GM23338 (cell line): ENCODE data around the gene ZNF880. TPM values are rescaled to one million over a fixed set of nuclear protein-coding genes. Genes with fewer than 3 reads are reported as not detected.

ENCODE experiments used
- EZH2phosphoT487 ChIP-seq: fragments of 200-600 bp; sonication (generic); IDR thresholded peaks from one replicate; pipeline ENCODE4 v1.8.1; 2018; ENCODE audit warnings: antibody characterized with exemption; ENCODE audit not compliant: unreplicated experiment
- polyA plus RNA-seq: library from polyadenylated mRNA; unstranded; fragments of >200 nt; fragmentation: Nextera tagmentation; extraction: Ambion mirVana; gene quantifications from 2 replicates; pipeline ENCODE4 v1.2.1, GENCODE V29; 2016
- small RNA-seq: library from RNA; depleted of rRNA; stranded (forward); fragments of <200 nt; gene quantifications from one replicate; pipeline ENCODE3, GENCODE V24; 2014; ENCODE audit warnings: low replicate concordance
- total RNA-seq: library from RNA; depleted of rRNA; stranded (reverse); fragments of >200 nt; shearing (Covaris generic); gene quantifications from 2 replicates; pipeline ENCODE4 v1.2.3, GENCODE V29; 2014; rRNA removed

ZNF880 gene
- total and polyA plus RNA-seq, 2 experiments from 2014 or later, result 49.1 to 57.4 TPM

GRCh38 chr19:52428937-52429336, 59.2 kb downstream of the ZNF880 start, which contains the start of gene ZNF534 (continued):
- no peak for TF ChIP-seq EZH2phosphoT487

Small RNAs within 50 kb of the gene (small RNA-seq; reads per million reads assigned to genes)
- not detected for gene AC010332.1

Other genes with a start within 250 kb of the ZNF880 start
- 28.3 and 28.8 TPM in 2 replicates for gene ZNF616, start 230.0 kb upstream of the ZNF880 start, total RNA-seq
- gene ZNF616, start 230.0 kb upstream of the ZNF880 start, polyA plus RNA-seq, result 10.4 and 13.3 TPM in 2 replicates
- gene ZNF836, start 198.3 kb upstream of the ZNF880 start, total RNA-seq, result 15.7 and 18.6 TPM in 2 replicates
- gene ZNF836, start 198.3 kb upstream of the ZNF880 start, polyA plus RNA-seq, result 9.8 and 11.8 TPM in 2 replicates
- gene PPP2R1A, start 179.9 kb upstream of the ZNF880 start, total RNA-seq, result 345 and 381 TPM in 2 replicates
- gene PPP2R1A, start 179.9 kb upstream of the ZNF880 start, polyA plus RNA-seq, result 212 and 238 TPM in 2 replicates
- 23.5 and 29.3 TPM in 2 replicates for gene ZNF766, start 100.3 kb upstream of the ZNF880 start, total RNA-seq
- gene ZNF766, start 100.3 kb upstream of the ZNF880 start, polyA plus RNA-seq, result 20.3 and 22.1 TPM in 2 replicates
- gene ZNF480, start 72.8 kb upstream of the ZNF880 start, total RNA-seq, result 34.1 and 39.4 TPM in 2 replicates
- gene ZNF480, start 72.8 kb upstream of the ZNF880 start, polyA plus RNA-seq, result 28.8 and 37.9 TPM in 2 replicates
- gene ZNF610, start 33.7 kb upstream of the ZNF880 start, total RNA-seq, result 5.3 and 6.3 TPM in 2 replicates
- 4.7 and 5.3 TPM in 2 replicates for gene ZNF610, start 33.7 kb upstream of the ZNF880 start, polyA plus RNA-seq
- 25.5 and 38.6 TPM in 2 replicates for gene ZNF528, start 27.9 kb downstream of the ZNF880 start, total RNA-seq
- gene ZNF528, start 27.9 kb downstream of the ZNF880 start, polyA plus RNA-seq, result 30.0 and 32.8 TPM in 2 replicates
- gene ZNF534, start 59.2 kb downstream of the ZNF880 start, total RNA-seq, result 0.10 TPM in 1 of 2 replicates, not detected in the other
- gene ZNF534, start 59.2 kb downstream of the ZNF880 start, polyA plus RNA-seq, result 0.23 and 1.0 TPM in 2 replicates
- gene ZNF578, start 83.6 kb downstream of the ZNF880 start, total RNA-seq, result 11.9 and 23.9 TPM in 2 replicates
- gene ZNF578, start 83.6 kb downstream of the ZNF880 start, polyA plus RNA-seq, result 2.9 and 4.1 TPM in 2 replicates
- 27.1 and 32.1 TPM in 2 replicates for gene ZNF808, start 157.7 kb downstream of the ZNF880 start, total RNA-seq
- gene ZNF808, start 157.7 kb downstream of the ZNF880 start, polyA plus RNA-seq, result 7.0 and 10.5 TPM in 2 replicates
- gene ZNF701, start 200.4 kb downstream of the ZNF880 start, total RNA-seq, result 24.7 TPM in 2 replicates
- gene ZNF701, start 200.4 kb downstream of the ZNF880 start, polyA plus RNA-seq, result 6.7 and 8.5 TPM in 2 replicates